ENCODE measurements around the gene THAP2. TPM values are rescaled to one million over a fixed set of nuclear protein-coding genes. Genes with fewer than 3 reads are reported as not detected.

THAP2 gene
- total RNA-seq, 1 experiment from 2014 or later = 7.7 TPM

GRCh38 chr12:71684081-71684480 lies 20.0 kb downstream of the THAP2 start:
- BruUV-seq (replicated peaks) = no TSS peak
- intact Hi-C loops (cut with micrococcal nuclease; ENCODE audit: unreplicated experiment) = no loop called here
- DNase-seq (ENCODE audit: low spot score) = no peak
- no peak for TF ChIP-seq EZH2 (IDR thresholded peaks at IDR 0.05; ENCODE audit: borderline replicate concordance, low read depth, low read length, poor library complexity, severe bottlenecking)
- POLR2A ChIA-PET (ENCODE audit: low non-redundant PET) = interaction anchor here (0.7 kb wide), 1 partner anchor 63 kb away, joined by 3 read pairs; no protein-coding TSS in a partner anchor
- Histone ChIP-seq H3K27ac (ENCODE audit: low read depth, low read length, poor library complexity, severe bottlenecking) (no peak overlapping the region), H3K27me3 (replicated peaks; ENCODE audit: insufficient read depth, low read depth, low read length, poor library complexity) (no peaks in the 10 kb centered on the region), H3K4me1 (ENCODE audit: insufficient read depth, low read length, poor library complexity, severe bottlenecking) (no peaks in the 10 kb centered on the region), H3K36me3 (ENCODE audit: insufficient read depth, low read length, poor library complexity, severe bottlenecking) (no peaks in the 10 kb centered on the region), H3K4me3 (ENCODE audit: low read depth, low read length, poor library complexity, severe bottlenecking) (no peak overlapping the region), H3K9me3 (ENCODE audit: low read depth, low read length, poor library complexity, severe bottlenecking) (no peaks in the 10 kb centered on the region)
- CTCF ChIA-PET = no interaction called here

GRCh38 chr12:71685312-71685906 lies 21.3 kb downstream of the THAP2 start:
- BruUV-seq (replicated peaks) = TSS peak; percentile 66
- H3K4me1 ChIP-seq (ENCODE audit: insufficient read depth, low read length, poor library complexity, severe bottlenecking) = no peaks in the 10 kb centered on the region
- peak overlapping the region; percentile 90 for H3K27ac ChIP-seq (ENCODE audit: low read depth, low read length, poor library complexity, severe bottlenecking)
- H3K9me3 ChIP-seq (ENCODE audit: low read depth, low read length, poor library complexity, severe bottlenecking) = no peaks in the 10 kb centered on the region
- POLR2A ChIA-PET (ENCODE audit: low non-redundant PET) = no interaction called here
- no peaks in the 10 kb centered on the region for H3K27me3 ChIP-seq (replicated peaks; ENCODE audit: insufficient read depth, low read depth, low read length, poor library complexity)
- intact Hi-C loops (cut with micrococcal nuclease; ENCODE audit: unreplicated experiment) = no loop called here
- H3K4me3 ChIP-seq (ENCODE audit: low read depth, low read length, poor library complexity, severe bottlenecking) = peak overlapping the region; percentile 59
- CTCF ChIA-PET = no interaction called here
- H3K36me3 ChIP-seq (ENCODE audit: insufficient read depth, low read length, poor library complexity, severe bottlenecking) = peaks cover 4% of the 10 kb centered on the region
- TF ChIP-seq CTCF (conservative IDR thresholded peaks at IDR 0.05; ENCODE audit: low read depth, low read length) (no peak), EZH2 (IDR thresholded peaks at IDR 0.05; ENCODE audit: borderline replicate concordance, low read depth, low read length, poor library complexity, severe bottlenecking) (no peak)
- DNase-seq (ENCODE audit: low spot score) = no peak

- no peak for TF ChIP-seq EZH2 (IDR thresholded peaks at IDR 0.05; ENCODE audit: borderline replicate concordance, low read depth, low read length, poor library complexity, severe bottlenecking)
- peak; percentile 41 for TF ChIP-seq CTCF (conservative IDR thresholded peaks at IDR 0.05; ENCODE audit: low read depth, low read length)
- intact Hi-C loops (cut with micrococcal nuclease; ENCODE audit: unreplicated experiment) = no loop called here
- Histone ChIP-seq H3K4me1 (ENCODE audit: insufficient read depth, low read length, poor library complexity, severe bottlenecking) (no peaks in the 10 kb centered on the region), H3K27ac (ENCODE audit: low read depth, low read length, poor library complexity, severe bottlenecking) (peak within 1 kb of the TSS; percentile 90), H3K36me3 (ENCODE audit: insufficient read depth, low read length, poor library complexity, severe bottlenecking) (peaks cover 4% of the 10 kb centered on the region), H3K9me3 (ENCODE audit: low read depth, low read length, poor library complexity, severe bottlenecking) (no peaks in the 10 kb centered on the region), H3K27me3 (replicated peaks; ENCODE audit: insufficient read depth, low read depth, low read length, poor library complexity) (no peaks in the 10 kb centered on the region), H3K4me3 (ENCODE audit: low read depth, low read length, poor library complexity, severe bottlenecking) (peak within 1 kb of the TSS; percentile 59)
- no TSS peak for BruUV-seq (replicated peaks)
- DNase-seq (ENCODE audit: low spot score) = peak; percentile 91
- ChIA-PET CTCF (interaction anchor here (1.0 kb wide), 2 partner anchors 22 to 61 kb away, joined by 3 to 4 read pairs; partner anchors contain the start of gene THAP2), POLR2A (ENCODE audit: low non-redundant PET) (interaction anchor here (0.6 kb wide), 1 partner anchor 49 kb away, joined by 3 read pairs; no protein-coding TSS in a partner anchor)
These were observed 22.0 kb downstream of the THAP2 start, which contains the start of gene TMEM19 for GRCh38 chr12:71685914-71686657. Gene TMEM19 (plus strand): TSS chr12:71686082. CDS start chr12:71686681, 599 bp downstream.

Measured in A673 (cell line).